Astrocyte (in vitro differentiated cells and primary cell): ENCODE results near the gene LRCH2.

Experiments
- CTCF ChIP-seq: IDR thresholded peaks from 2 replicates; pipeline ENCODE4 v1.5.1; 2011; ENCODE audit warnings: low read depth, mild to moderate bottlenecking, inconsistent platforms, low read length, moderate library complexity; ENCODE audit not compliant: insufficient read depth
- EZH2 ChIP-seq: IDR thresholded peaks from 2 replicates; pipeline ENCODE4 v1.6.1; 2012; ENCODE audit warnings: mild to moderate bottlenecking, low read length, inconsistent platforms; ENCODE audit not compliant: insufficient read depth

- TF ChIP-seq CTCF = no peak
- TF ChIP-seq EZH2 = no peak
Observed at GRCh38 chrX:115229337-115230003, 4.4 kb downstream of the LRCH2 start.
